ENCODE results near the gene CCT8L2. TPM values are rescaled to one million over a fixed set of nuclear protein-coding genes. Genes with fewer than 3 reads are reported as not detected.
A peak's percentile ranks its signal among the peaks of the same experiment; 100 is the strongest.
"Not testable (repeated sequence)": the region's sequence is repeated elsewhere in the genome, so short reads cannot be mapped to it uniquely, and the experiment has no call there.

Gene CCT8L2
- total and polyA plus RNA-seq, 5 donors: not detected

- Histone ChIP-seq H3K4me3 (ENCODE audit: low read length) (peak overlapping the region; percentile 37), H3K4me1 (ENCODE audit: control insufficient read depth, insufficient read depth, low read length) (no peaks in the 10 kb centered on the region), H3K27me3 (ENCODE audit: control insufficient read depth, insufficient read depth) (no peaks in the 10 kb centered on the region), H3K9me3 (ENCODE audit: control insufficient read depth, low read length) (no peaks in the 10 kb centered on the region), H3K27ac (ENCODE audit: low read length) (no peak overlapping the region)
- 11% methylated on average over 22 of the region's 22 CpGs for WGBS
- DNase-seq: peak in 2 of 3 donors; percentile 44 to 48
- ATAC-seq: peak; percentile 54 to 71
- intact Hi-C loops (cut with DNase I): no loop called here
These were observed 16.3 kb upstream of the CCT8L2 start for GRCh38 chr22:16608931-16609330.

- H3K4me3 ChIP-seq (ENCODE audit: low read length); DNase-seq; H3K4me1 ChIP-seq (ENCODE audit: control insufficient read depth, insufficient read depth, low read length); H3K9me3 ChIP-seq (ENCODE audit: control insufficient read depth, low read length); intact Hi-C loops (cut with DNase I); H3K27ac ChIP-seq (ENCODE audit: low read length); ATAC-seq; H3K27me3 ChIP-seq (ENCODE audit: control insufficient read depth, insufficient read depth): not testable (repeated sequence)
- WGBS: 54% methylated on average over 8 of the region's 8 CpGs
These were observed 11.8 kb upstream of the CCT8L2 start for GRCh38 chr22:16604257-16604998.

GRCh38 chr22:16603770-16604242, 11.2 kb upstream of the CCT8L2 start:
- intact Hi-C loops (cut with DNase I); ATAC-seq; H3K9me3 ChIP-seq (ENCODE audit: control insufficient read depth, low read length); DNase-seq; H3K4me3 ChIP-seq (ENCODE audit: low read length); H3K4me1 ChIP-seq (ENCODE audit: control insufficient read depth, insufficient read depth, low read length); H3K27ac ChIP-seq (ENCODE audit: low read length); H3K27me3 ChIP-seq (ENCODE audit: control insufficient read depth, insufficient read depth): not testable (repeated sequence)
- 24% methylated on average over 9 of the region's 9 CpGs for WGBS

GRCh38 chr22:16603448-16603768, 10.8 kb upstream of the CCT8L2 start:
- Histone ChIP-seq H3K4me3 (ENCODE audit: low read length) (no peak overlapping the region), H3K27ac (ENCODE audit: low read length) (no peak overlapping the region), H3K27me3 (ENCODE audit: control insufficient read depth, insufficient read depth) (no peaks in the 10 kb centered on the region), H3K4me1 (ENCODE audit: control insufficient read depth, insufficient read depth, low read length) (peaks cover 2% of the 10 kb centered on the region), H3K9me3 (ENCODE audit: control insufficient read depth, low read length) (no peaks in the 10 kb centered on the region)
- ATAC-seq (no peak), DNase-seq (no peak)
- intact Hi-C loops (cut with DNase I): no loop called here
- 12% methylated on average over 6 of the region's 6 CpGs for WGBS

GRCh38 chr22:16602728-16603447, 10.3 kb upstream of the CCT8L2 start:
- peak overlapping the region; percentile 45 for H3K27ac ChIP-seq (ENCODE audit: low read length)
- intact Hi-C loops (cut with DNase I); DNase-seq; H3K9me3 ChIP-seq (ENCODE audit: control insufficient read depth, low read length); H3K27me3 ChIP-seq (ENCODE audit: control insufficient read depth, insufficient read depth); H3K4me1 ChIP-seq (ENCODE audit: control insufficient read depth, insufficient read depth, low read length): not testable (repeated sequence)
- peak in 1 of 2 donors; percentile 26 for ATAC-seq
- WGBS: 3% methylated on average over 33 of the region's 33 CpGs
- H3K4me3 ChIP-seq (ENCODE audit: low read length): peak overlapping the region; percentile 42

GRCh38 chr22:16602224-16602727, 9.7 kb upstream of the CCT8L2 start:
- H3K27ac ChIP-seq (ENCODE audit: low read length); intact Hi-C loops (cut with DNase I); H3K27me3 ChIP-seq (ENCODE audit: control insufficient read depth, insufficient read depth); H3K9me3 ChIP-seq (ENCODE audit: control insufficient read depth, low read length); H3K4me1 ChIP-seq (ENCODE audit: control insufficient read depth, insufficient read depth, low read length): not testable (repeated sequence)
- 2% methylated on average over 70 of the region's 70 CpGs for WGBS
- ATAC-seq (peak; percentile 12 to 22), DNase-seq (peak in 1 of 3 donors; percentile 47)
- H3K4me3 ChIP-seq (ENCODE audit: low read length): peak overlapping the region; percentile 42

GRCh38 chr22:16601437-16602223, 9.0 kb upstream of the CCT8L2 start:
- Histone ChIP-seq H3K4me3 (ENCODE audit: low read length) (peak overlapping the region; percentile 42), H3K9me3 (ENCODE audit: control insufficient read depth, low read length) (no peaks in the 10 kb centered on the region), H3K4me1 (ENCODE audit: control insufficient read depth, insufficient read depth, low read length) (peaks cover 2% of the 10 kb centered on the region), H3K27me3 (ENCODE audit: control insufficient read depth, insufficient read depth) (no peaks in the 10 kb centered on the region), H3K27ac (ENCODE audit: low read length) (peak overlapping the region; percentile 68)
- DNase-seq (peak; percentile 43 to 74 (median 72)), ATAC-seq (peak; percentile 64 to 70)
- under 1% methylated on average over 99 of the region's 100 CpGs for WGBS
- intact Hi-C loops (cut with DNase I): no loop called here

GRCh38 chr22:16600644-16601436, 8.2 kb upstream of the CCT8L2 start:
- peak; percentile 93 to 94 for ATAC-seq
- H3K4me1 ChIP-seq (ENCODE audit: control insufficient read depth, insufficient read depth, low read length); H3K27ac ChIP-seq (ENCODE audit: low read length); H3K9me3 ChIP-seq (ENCODE audit: control insufficient read depth, low read length); intact Hi-C loops (cut with DNase I); H3K27me3 ChIP-seq (ENCODE audit: control insufficient read depth, insufficient read depth): not testable (repeated sequence)
- DNase-seq: peak; percentile 86 to 95 (median 92)
- peak overlapping the region; percentile 42 for H3K4me3 ChIP-seq (ENCODE audit: low read length)
- WGBS: 3% methylated on average over 71 of the region's 71 CpGs

GRCh38 chr22:16599648-16600047, 7.0 kb upstream of the CCT8L2 start:
- H3K4me3 ChIP-seq (ENCODE audit: low read length); DNase-seq; H3K27me3 ChIP-seq (ENCODE audit: control insufficient read depth, insufficient read depth); ATAC-seq; H3K27ac ChIP-seq (ENCODE audit: low read length); H3K9me3 ChIP-seq (ENCODE audit: control insufficient read depth, low read length); H3K4me1 ChIP-seq (ENCODE audit: control insufficient read depth, insufficient read depth, low read length); intact Hi-C loops (cut with DNase I): not testable (repeated sequence)
- 37% methylated on average over 4 of the region's 4 CpGs for whole genome bisulfite sequencing

GRCh38 chr22:16595251-16595650, 2.6 kb upstream of the CCT8L2 start:
- ATAC-seq; H3K9me3 ChIP-seq (ENCODE audit: control insufficient read depth, low read length); intact Hi-C loops (cut with DNase I); H3K27ac ChIP-seq (ENCODE audit: low read length); H3K4me3 ChIP-seq (ENCODE audit: low read length); DNase-seq; H3K27me3 ChIP-seq (ENCODE audit: control insufficient read depth, insufficient read depth); H3K4me1 ChIP-seq (ENCODE audit: control insufficient read depth, insufficient read depth, low read length): not testable (repeated sequence)
- WGBS: 80% methylated on average over 8 of the region's 8 CpGs

All from right cardiac atrium (tissue), 5 donors.